HEK293T (cell line): ENCODE results near the gene L1CAM.

Experiments
- BHLHE40 ChIP-seq: fragments of 450-650 bp; IDR thresholded peaks from 2 replicates; pipeline ENCODE4 v1.6.1; 2016; ENCODE audit warnings: mild to moderate bottlenecking, moderate library complexity, borderline replicate concordance
- FOXA1 ChIP-seq: fragments of 450-650 bp; IDR thresholded peaks from 2 replicates; pipeline ENCODE4 v1.6.1; 2016; ENCODE audit warnings: mild to moderate bottlenecking
- FOXK2 ChIP-seq: fragments of 450-650 bp; IDR thresholded peaks from 2 replicates; pipeline ENCODE4 v1.6.1; 2016; ENCODE audit warnings: mild to moderate bottlenecking
- SP1 ChIP-seq: fragments of 450-650 bp; IDR thresholded peaks from 2 replicates; pipeline ENCODE4 v1.6.1; 2017
- SUZ12 ChIP-seq: fragments of 450-650 bp; IDR thresholded peaks from 2 replicates; pipeline ENCODE4 v1.6.1; 2016; ENCODE audit warnings: mild to moderate bottlenecking

- TF ChIP-seq BHLHE40 (no peak), FOXK2 (no peak), SP1 (no peak), FOXA1 (no peak), SUZ12 (no peak)
These were observed 27.7 kb upstream of the L1CAM start for GRCh38 chrX:153913701-153914100.
